H1 (cell line): Measurements from ENCODE around the gene SKIC8. TPM values are rescaled to one million over a fixed set of nuclear protein-coding genes. Genes with fewer than 3 reads are reported as not detected.

Experiments
- CTCF ChIA-PET: fragments of 300-600 bp; sonication (Branson Sonifier 250); formaldehyde crosslinking; loops from one replicate; lab custom pipeline; 2021; ENCODE audit not compliant: partially characterized antibody; lab: Charles Lee
- POLR2A ChIA-PET: fragments of 300-600 bp; sonication (Branson Sonifier 250); formaldehyde crosslinking; loops from one replicate; lab custom pipeline; 2021; ENCODE audit warnings: inconsistent platforms; ENCODE audit not compliant: partially characterized antibody; lab: Charles Lee
- DNase-seq, 2 experiments: peaks; one replicate each; pipeline versions ENCODE4 v3.0.0 to v3.0.0-alpha.2; 2010 to 2022; ENCODE audit warnings: low spot score in 2 of 2, low read depth in 1 of 2, mixed read lengths in 1 of 2
- FAIRE-seq: peaks from 2 replicates; lab custom pipeline; 2011; peaks lifted over from hg19 to GRCh38; lab: Jason Lieb, UNC
- H2AFZ ChIP-seq: 2 replicates; pipeline ENCODE4 v1.8.1; 2012; ENCODE audit warnings: low read length, inconsistent platforms
- H2AK5ac ChIP-seq: 2 replicates; pipeline ENCODE4 v1.6.1; 2013; ENCODE audit warnings: low read depth, low read length
- H2BK120ac ChIP-seq: replicated peaks from 2 replicates; pipeline ENCODE3; 2013; ENCODE audit warnings: low read depth, low read length, inconsistent platforms
- H2BK12ac ChIP-seq: 2 replicates; pipeline ENCODE4 v1.6.1; 2013; ENCODE audit warnings: low read depth, low read length
- H2BK15ac ChIP-seq: 2 replicates; pipeline ENCODE4 v1.6.1; 2013; ENCODE audit warnings: low read length
- H2BK20ac ChIP-seq: 2 replicates; pipeline ENCODE4 v1.6.1; 2013; ENCODE audit warnings: low read length
- H2BK5ac ChIP-seq: 2 replicates; pipeline ENCODE4 v1.6.1; 2013; ENCODE audit warnings: low read depth, low read length
- H3K14ac ChIP-seq: 2 replicates; pipeline ENCODE4 v1.6.1; 2013; ENCODE audit warnings: inconsistent platforms; ENCODE audit not compliant: insufficient read length
- H3K18ac ChIP-seq: 2 replicates; pipeline ENCODE4 v1.6.1; 2013; ENCODE audit warnings: low read length; ENCODE audit errors: extremely low read depth
- H3K23ac ChIP-seq: 2 replicates; pipeline ENCODE4 v1.6.1; 2013; ENCODE audit warnings: inconsistent platforms; ENCODE audit not compliant: insufficient read length
- H3K23me2 ChIP-seq: 2 replicates; pipeline ENCODE4 v1.6.1; 2013; ENCODE audit warnings: low read depth, low read length
- H3K27ac ChIP-seq: 2 replicates; pipeline ENCODE4 v1.6.1; 2011; ENCODE audit warnings: low read depth, low read length, inconsistent platforms
- H3K27me3 ChIP-seq, 4 experiments: replicated peaks in 1 of 4; 1 replicate in 1 of 4; 2 replicates in 3 of 4; pipeline versions ENCODE4 v1.6.1 to v1.8.1; 2011 to 2013; ENCODE audit warnings: low read length in 3 of 4, mild to moderate bottlenecking in 3 of 4, inconsistent platforms in 2 of 4, mixed read lengths in 2 of 4, moderate library complexity in 1 of 4; ENCODE audit not compliant: control insufficient read depth in 3 of 4, insufficient read depth in 3 of 4; ENCODE audit errors: extremely low read depth in 1 of 4
- H3K36me3 ChIP-seq, 4 experiments: 2 replicates each; pipeline versions ENCODE4 v1.6.1 to v1.8.1; 2011 to 2013; ENCODE audit warnings: mild to moderate bottlenecking in 4 of 4, low read length in 3 of 4, moderate library complexity in 2 of 4, control low read depth in 1 of 4, inconsistent platforms in 1 of 4; ENCODE audit not compliant: insufficient read depth in 4 of 4, control insufficient read depth in 2 of 4
- H3K4ac ChIP-seq: replicated peaks from 2 replicates; pipeline ENCODE3; 2013; ENCODE audit warnings: low read length, low read depth, mixed read lengths, inconsistent platforms; ENCODE audit not compliant: insufficient read length
- H3K4me1 ChIP-seq, 4 experiments: replicated peaks in 1 of 4; 1 replicate in 1 of 4; 2 replicates in 3 of 4; pipeline versions ENCODE4 v1.6.1 to v1.8.1; 2011 to 2013; ENCODE audit warnings: low read length in 3 of 4, inconsistent platforms in 2 of 4, mixed read lengths in 1 of 4; ENCODE audit not compliant: insufficient read depth in 4 of 4, control insufficient read depth in 3 of 4
- H3K4me2 ChIP-seq, 2 experiments: 2 replicates each; pipeline versions ENCODE4 v1.6.1 to v1.8.1; 2011 to 2013; ENCODE audit warnings: low read depth in 2 of 2, low read length in 2 of 2, control low read depth in 1 of 2, inconsistent platforms in 1 of 2, mild to moderate bottlenecking in 1 of 2; ENCODE audit not compliant: insufficient read depth in 1 of 2
- H3K4me3 ChIP-seq, 4 experiments: fragments of 200-600, 300-600 bp in 1 of 4; sonication (generic), shearing (Covaris generic), sonication (Bioruptor Twin) in 1 of 4; 2 replicates each; pipeline versions ENCODE4 v1.5.1 to v1.8.1; 2011 to 2016; ENCODE audit warnings: low read length in 4 of 4, low read depth in 3 of 4, control low read depth in 2 of 4, inconsistent platforms in 2 of 4, mild to moderate bottlenecking in 2 of 4, mixed read lengths in 1 of 4, moderate library complexity in 1 of 4; ENCODE audit not compliant: insufficient read depth in 2 of 4; ENCODE audit errors: extremely low read depth in 1 of 4
- H3K56ac ChIP-seq: replicated peaks from 2 replicates; pipeline ENCODE3; 2013; ENCODE audit warnings: low read depth, mild to moderate bottlenecking, mixed read lengths, low read length, inconsistent platforms; ENCODE audit not compliant: insufficient read length
- H3K79me1 ChIP-seq: 2 replicates; pipeline ENCODE4 v1.6.1; 2013; ENCODE audit warnings: low read depth, low read length, control low read depth
- H3K79me2 ChIP-seq, 2 experiments: 2 replicates each; pipeline versions ENCODE4 v1.6.1 to v1.8.1; 2012 to 2013; ENCODE audit warnings: low read length in 2 of 2, mild to moderate bottlenecking in 2 of 2, inconsistent platforms in 1 of 2; ENCODE audit not compliant: insufficient read depth in 2 of 2, control insufficient read depth in 1 of 2
- H3K9ac ChIP-seq, 4 experiments: replicated peaks in 1 of 4; 1 replicate in 1 of 4; 2 replicates in 3 of 4; pipeline versions ENCODE4 v1.6.1 to v1.8.1; 2011 to 2013; ENCODE audit warnings: low read depth in 3 of 4, low read length in 3 of 4, control low read depth in 2 of 4, mild to moderate bottlenecking in 2 of 4, moderate library complexity in 2 of 4, inconsistent platforms in 1 of 4; ENCODE audit errors: extremely low read depth in 1 of 4
- H3K9me3 ChIP-seq, 2 experiments: 2 replicates each; pipeline versions ENCODE4 v1.6.1 to v1.8.1; 2012 to 2013; ENCODE audit warnings: mild to moderate bottlenecking in 2 of 2, moderate library complexity in 2 of 2, control low read depth in 1 of 2, inconsistent platforms in 1 of 2, low read depth in 1 of 2, low read length in 1 of 2, mixed read lengths in 1 of 2; ENCODE audit not compliant: insufficient read depth in 2 of 2
- H4K20me1 ChIP-seq, 2 experiments: replicated peaks in 1 of 2; 2 replicates each; pipeline versions ENCODE3 to v1.8.1; 2011 to 2013; ENCODE audit warnings: inconsistent platforms in 2 of 2, low read length in 2 of 2, mild to moderate bottlenecking in 1 of 2; ENCODE audit not compliant: insufficient read depth in 2 of 2, control insufficient read depth in 1 of 2
- H4K5ac ChIP-seq: 2 replicates; pipeline ENCODE4 v1.6.1; 2013; ENCODE audit warnings: low read length, low read depth, mixed read lengths, inconsistent platforms; ENCODE audit not compliant: insufficient read length
- H4K8ac ChIP-seq: 2 replicates; pipeline ENCODE4 v1.8.0; 2013; ENCODE audit warnings: mild to moderate bottlenecking, moderate library complexity, low read length, inconsistent platforms; ENCODE audit not compliant: insufficient read depth; ENCODE audit errors: extremely low read depth
- H4K91ac ChIP-seq: replicated peaks from 2 replicates; pipeline ENCODE3; 2013; ENCODE audit warnings: low read length, mixed read lengths, inconsistent platforms; ENCODE audit not compliant: insufficient read length
- CBX8 ChIP-seq: fragments of 300-800, 300-1000 bp; sonication (generic); IDR thresholded peaks from 2 replicates; pipeline ENCODE4 v1.7.1; 2016; ENCODE audit warnings: low read depth, low read length, borderline replicate concordance
- EGR1 ChIP-seq: IDR thresholded peaks from 2 replicates; pipeline ENCODE4 v1.6.1; 2011; ENCODE audit warnings: low read depth, low read length, borderline replicate concordance
- FOSL1 ChIP-seq: IDR thresholded peaks from 2 replicates; pipeline ENCODE4 v1.6.1; 2011; ENCODE audit warnings: mild to moderate bottlenecking, low read depth, low read length, moderate library complexity; ENCODE audit not compliant: insufficient read depth
- GTF2F1 ChIP-seq: IDR thresholded peaks from 2 replicates; pipeline ENCODE4 v1.6.1; 2012; ENCODE audit warnings: low read depth, low read length, improper control_type of control experiment, borderline replicate concordance
- JUN ChIP-seq: IDR thresholded peaks from 2 replicates; pipeline ENCODE4 v1.6.1; 2011; ENCODE audit warnings: low read depth, mild to moderate bottlenecking, improper control_type of control experiment, low read length
- KDM4A ChIP-seq: IDR thresholded peaks from one replicate; pipeline ENCODE4 v1.7.1; 2012; ENCODE audit warnings: low read depth, mild to moderate bottlenecking, moderate library complexity, low read length, inconsistent platforms; ENCODE audit not compliant: severe bottlenecking
- NRF1 ChIP-seq: IDR thresholded peaks from 2 replicates; pipeline ENCODE4 v1.6.1; 2011; ENCODE audit warnings: mild to moderate bottlenecking, low read depth, low read length, improper control_type of control experiment
- RAD21 ChIP-seq, 2 experiments: IDR thresholded peaks in 1 of 2; conservative IDR thresholded peaks in 1 of 2; 2 replicates each; pipeline ENCODE4 v1.6.1; 2011; ENCODE audit warnings: low read depth in 2 of 2, low read length in 2 of 2, improper control_type of control experiment in 1 of 2, inconsistent platforms in 1 of 2, mild to moderate bottlenecking in 1 of 2, moderate library complexity in 1 of 2
- RBBP5 ChIP-seq: IDR thresholded peaks from 2 replicates; pipeline ENCODE4 v1.7.1; 2012; ENCODE audit warnings: low read depth, mild to moderate bottlenecking, inconsistent platforms, low read length, moderate library complexity, borderline replicate concordance
- SIN3A ChIP-seq, 2 experiments: IDR thresholded peaks in 1 of 2; conservative IDR thresholded peaks in 1 of 2; 2 replicates each; pipeline ENCODE4 v1.6.1; 2011 to 2012; ENCODE audit warnings: low read length in 2 of 2, improper control_type of control experiment in 1 of 2, low read depth in 1 of 2, mild to moderate bottlenecking in 1 of 2
- USF2 ChIP-seq: IDR thresholded peaks from 2 replicates; pipeline ENCODE4 v1.6.1; 2011; ENCODE audit warnings: low read length, improper control_type of control experiment
- WGBS, 2 experiments: shearing (Covaris generic) in 1 of 2; methylation state at CpG; one replicate each; pipeline versions ENCODE4 v1.1.6 to v1.1.7; 2013 to 2015; ENCODE audit warnings: low lambda C conversion rate in 2 of 2, mixed read lengths in 2 of 2, inconsistent platforms in 1 of 2, low coverage in 1 of 2, missing lambda C conversion rate in 1 of 2; ENCODE audit not compliant: insufficient replicate concordance in 2 of 2, insufficient coverage in 1 of 2, insufficient read length in 1 of 2; ENCODE audit errors: extremely low coverage in 1 of 2, missing lambda C conversion rate in 1 of 2; 5-methylcytosine and 5-hydroxymethylcytosine counted together
- polyA plus RNA-seq, 7 experiments: library from polyadenylated mRNA; depleted of rRNA in 3 of 7; stranded (reverse) in 5 of 7; unstranded in 2 of 7; fragments of >200 nt in 5 of 7; fragments of 200-250 nt in 2 of 7; gene quantifications; 1 replicate in 5 of 7; 2 replicates in 1 of 7; 4 replicates in 1 of 7; pipeline versions ENCODE4 v1.2.1 to v1.2.3, GENCODE V29; 2011 to 2013; ENCODE audit warnings: missing spikeins in 2 of 7, mixed read lengths in 2 of 7
- total RNA-seq: library from RNA; stranded (reverse); fragmentation: NEBNext Ultra II Directional; extraction: Animal tissue kit (Norgen Biotek cat#: 25700); gene quantifications from 2 replicates; pipeline ENCODE4 v1.2.1, GENCODE V29; 2021

The SKIC8 gene
- total and polyA plus RNA-seq, 2 of the 8 experiments (the other 6 are each of a cell fraction or from before 2014, with no cell fraction given): 44.2 to 77.7 TPM

GRCh38 chr15:78261062-78261461 lies 38.3 kb downstream of the SKIC8 start:
- no peak overlapping the region for H3K4me2 ChIP-seq
- no peaks in the 10 kb centered on the region for H3K36me3 ChIP-seq
- H2BK120ac ChIP-seq: no peak overlapping the region
- no peak overlapping the region for H4K5ac ChIP-seq
- H2BK12ac ChIP-seq: no peak overlapping the region
- H3K23ac ChIP-seq: no peak overlapping the region
- POLR2A ChIA-PET: no interaction called here
- WGBS, 2 experiments: 93% methylated on average over 3 of the region's 3 CpGs; no CpG with 5 or more reads in 1 of the 2 experiments
- no peak overlapping the region for H3K27ac ChIP-seq
- H3K27me3 ChIP-seq: peaks cover 0 to 19% (median 10%) of the 10 kb centered on the region in 4 experiments; a peak in 4 of 7 replicates
- no peak overlapping the region for H3K4ac ChIP-seq
- no peak overlapping the region for H2BK20ac ChIP-seq
- no peak overlapping the region for H2AFZ ChIP-seq
- H3K79me1 ChIP-seq: no peaks in the 10 kb centered on the region
- no peak overlapping the region for H4K8ac ChIP-seq
- H3K18ac ChIP-seq: no peak overlapping the region
- no peak overlapping the region for H3K14ac ChIP-seq
- no peaks in the 10 kb centered on the region for H3K79me2 ChIP-seq
- no peak overlapping the region for H3K9ac ChIP-seq
- H3K23me2 ChIP-seq: no peaks in the 10 kb centered on the region; the same call in 1 of the 2 replicates
- no peaks in the 10 kb centered on the region for H4K20me1 ChIP-seq
- no peak overlapping the region for H4K91ac ChIP-seq
- CTCF ChIA-PET: interaction anchor here (1.2 to 7.7 kb wide), 2 partner anchors 20 to 65 kb away, joined by 3 to 48 read pairs; no protein-coding TSS in a partner anchor
- H2BK15ac ChIP-seq: no peak overlapping the region
- no peak overlapping the region for H2BK5ac ChIP-seq
- DNase-seq: no peak
- no peak overlapping the region for H2AK5ac ChIP-seq
- H3K4me1 ChIP-seq: 0 out of 7 replicates have a peak, but pooled peaks cover 0 to 3% (median 0%) of the 10 kb centered on the region in 4 experiments
- no peak overlapping the region for H3K4me3 ChIP-seq
- H3K9me3 ChIP-seq: no peaks in the 10 kb centered on the region
- no peak for FAIRE-seq
- no peak overlapping the region for H3K56ac ChIP-seq
- no peak for TF ChIP-seq SIN3A (conservative IDR thresholded peaks at IDR 0.05 in 1 of 2, IDR thresholded peaks at IDR 0.05 in 1 of 2; ENCODE audit: low read depth in 1 of 2, low read length in 2 of 2)
- no peak for TF ChIP-seq FOSL1
- no peak for TF ChIP-seq EGR1
- TF ChIP-seq RBBP5: no peak
- TF ChIP-seq GTF2F1: no peak
- TF ChIP-seq KDM4A: no peak
- no peak for TF ChIP-seq RAD21 (IDR thresholded peaks at IDR 0.05 in 1 of 2, conservative IDR thresholded peaks at IDR 0.05 in 1 of 2; ENCODE audit: low read depth in 2 of 2, low read length in 2 of 2)
- TF ChIP-seq USF2: no peak
- no peak for TF ChIP-seq JUN
- no peak for TF ChIP-seq CBX8
- TF ChIP-seq NRF1: no peak
